MCF 10A (cell line): ENCODE data around the gene ELN. TPM values are rescaled to one million over a fixed set of nuclear protein-coding genes. Genes with fewer than 3 reads are reported as not detected.

ENCODE experiments used
- BruUV-seq: library from RNA; stranded (reverse); fragments of 400-500 nt; replicated peaks from 2 replicates; lab custom pipeline; 2021; lab: Mats Ljungman, UMichigan
- CTCF ChIA-PET: fragments of 300-600 bp; sonication (Branson Sonifier 250); formaldehyde crosslinking; extraction: SDS; loops from one replicate; lab custom pipeline; 2021; ENCODE audit warnings: antibody characterized with exemption, inconsistent platforms; lab: Yijun Ruan, JAX
- POLR2A ChIA-PET: fragments of 300-600, 350-650 bp; sonication (Branson Sonifier 250); formaldehyde crosslinking; extraction: SDS; loops from one replicate; lab custom pipeline; 2020; ENCODE audit warnings: antibody characterized with exemption, inconsistent platforms; lab: Yijun Ruan, JAX
- DNase-seq: peaks from one replicate; pipeline ENCODE4 v3.0.0-alpha.2; 2018; ENCODE audit not compliant: unreplicated experiment
- H3K27ac Mint-ChIP-seq: one replicate; pipeline ENCODE4 v1.8.0; 2022; ENCODE audit warnings: mild to moderate bottlenecking, low read depth, mixed read lengths; ENCODE audit not compliant: unreplicated experiment
- H3K27me3 Mint-ChIP-seq: one replicate; pipeline ENCODE4 v1.8.0; 2022; ENCODE audit warnings: mixed read lengths; ENCODE audit not compliant: insufficient read depth, unreplicated experiment
- H3K36me3 Mint-ChIP-seq: one replicate; pipeline ENCODE4 v1.8.0; 2022; ENCODE audit warnings: mild to moderate bottlenecking, moderate library complexity, mixed read lengths; ENCODE audit not compliant: insufficient read depth, unreplicated experiment
- H3K4me1 Mint-ChIP-seq: one replicate; pipeline ENCODE4 v1.8.0; 2022; ENCODE audit warnings: mixed read lengths; ENCODE audit not compliant: insufficient read depth, unreplicated experiment
- H3K4me3 Mint-ChIP-seq: one replicate; pipeline ENCODE4 v1.8.0; 2022; ENCODE audit warnings: mild to moderate bottlenecking, moderate library complexity, mixed read lengths; ENCODE audit not compliant: unreplicated experiment
- H3K9me3 Mint-ChIP-seq: one replicate; pipeline ENCODE4 v1.8.0; 2022; ENCODE audit warnings: mixed read lengths; ENCODE audit not compliant: unreplicated experiment
- CTCF ChIP-seq: fragments of 200-600 bp; IDR thresholded peaks from one replicate; pipeline ENCODE4 v1.8.0; 2022; ENCODE audit warnings: antibody characterized with exemption, mild to moderate bottlenecking; ENCODE audit not compliant: unreplicated experiment
- intact Hi-C: fragments of 100-400 bp; cut with micrococcal nuclease; formaldehyde crosslinking; loops from 2 replicates; pipeline ENCODE4 v1.14.1; 2022
- total RNA-seq: library from RNA; stranded (reverse); gene quantifications from 2 replicates; pipeline ENCODE4 v1.2.3, GENCODE V29; 2022

Gene ELN
- total RNA-seq, 1 experiment from 2014 or later: not detected

- POLR2A ChIA-PET: no interaction called here
These were observed 25.7 kb downstream of the ELN start for GRCh38 chr7:74053589-74054186.

GRCh38 chr7:74056096-74056915 lies 28.3 kb downstream of the ELN start:
- Mint-ChIP-seq H3K27ac (no peak overlapping the region), H3K36me3 (no peaks in the 10 kb centered on the region), H3K4me3 (no peak overlapping the region), H3K27me3 (peaks cover 42% of the 10 kb centered on the region), H3K9me3 (no peaks in the 10 kb centered on the region), H3K4me1 (peaks cover 18% of the 10 kb centered on the region)
- TF ChIP-seq CTCF: no peak
- ChIA-PET CTCF (interaction anchor here (0.6 to 0.9 kb wide), 4 partner anchors 12 to 553 kb away, joined by 3 to 6 read pairs (median 4); no protein-coding TSS in a partner anchor), POLR2A (interaction anchor here (0.6 kb wide), 1 partner anchor 9 kb away, joined by 3 read pairs; no protein-coding TSS in a partner anchor)
- BruUV-seq: no TSS peak
- intact Hi-C loops: no loop called here
- no peak for DNase-seq

More at GRCh38 chr7:74053589-74054186, 25.7 kb downstream of the ELN start:
- Mint-ChIP-seq H3K27me3 (peaks cover 42% of the 10 kb centered on the region), H3K4me3 (no peak overlapping the region), H3K27ac (no peak overlapping the region), H3K4me1 (no peaks in the 10 kb centered on the region), H3K9me3 (no peaks in the 10 kb centered on the region), H3K36me3 (no peaks in the 10 kb centered on the region)
- intact Hi-C loops: loop anchor here (5.0 kb wide), 1 partner anchor 349 kb away; no protein-coding TSS in a partner anchor
- BruUV-seq: no TSS peak
- TF ChIP-seq CTCF: no peak
- CTCF ChIA-PET: interaction anchor here (0.6 to 0.8 kb wide), 4 partner anchors 14 to 348 kb away, joined by 3 read pairs; no protein-coding TSS in a partner anchor
- no peak for DNase-seq

- BruUV-seq: no TSS peak
- H3K4me1 Mint-ChIP-seq: peaks cover 24% of the 10 kb centered on the region
- H3K9me3 Mint-ChIP-seq: no peaks in the 10 kb centered on the region
- no peak for TF ChIP-seq CTCF
- intact Hi-C loops: no loop called here
- no peaks in the 10 kb centered on the region for H3K36me3 Mint-ChIP-seq
- H3K27ac Mint-ChIP-seq: no peak overlapping the region
- no peak for DNase-seq
- ChIA-PET CTCF (interaction anchor here (0.9 to 1.2 kb wide), 2 partner anchors 11 to 149 kb away, joined by 3 to 5 read pairs; no protein-coding TSS in a partner anchor), POLR2A (no interaction called here)
- peaks cover 37% of the 10 kb centered on the region for H3K27me3 Mint-ChIP-seq
- no peak overlapping the region for H3K4me3 Mint-ChIP-seq
These were observed 29.4 kb downstream of the ELN start for GRCh38 chr7:74057216-74057925.
